ENCODE measurements around the gene OSBPL2. TPM values are rescaled to one million over a fixed set of nuclear protein-coding genes. Genes with fewer than 3 reads are reported as not detected.

Gene OSBPL2
- total RNA-seq, 1 donor from 2014 or later, result 51.3 TPM

DNA sequence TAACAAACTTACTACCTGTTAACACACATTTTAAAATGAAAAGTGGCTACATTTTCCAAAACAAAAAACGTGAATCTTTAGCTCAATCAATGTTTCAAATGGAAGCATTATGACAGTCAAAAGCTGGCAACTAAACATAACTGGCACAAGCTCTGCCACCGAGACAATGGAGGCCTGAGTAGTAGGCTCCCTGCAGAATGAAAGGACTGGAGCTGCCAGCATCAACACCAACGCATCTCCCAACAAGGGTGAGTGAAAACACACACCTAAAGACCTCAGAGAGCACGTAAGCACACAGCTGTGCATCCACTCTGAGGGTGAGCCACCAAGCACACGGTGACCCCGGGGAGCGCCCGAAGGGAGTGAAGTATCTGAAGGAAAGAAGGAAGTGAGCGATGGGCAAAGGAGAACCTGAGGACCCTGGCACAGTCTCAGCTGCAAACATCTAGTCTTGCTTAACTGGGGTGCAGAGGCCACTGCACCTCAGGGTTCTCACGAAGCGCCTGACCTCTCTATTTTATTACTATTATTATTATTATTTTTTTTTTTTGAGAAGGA, 62.9 kb downstream of the OSBPL2 start:
- Histone ChIP-seq H3K36me3 (peaks cover 0 to 17% of the 10 kb centered on the region in 2 donors), H3K27me3 (no peaks in the 10 kb centered on the region), H3K4me1 (peaks cover 29% of the 10 kb centered on the region), H3K27ac (peak overlapping the region; percentile 97), H3K9me3 (no peaks in the 10 kb centered on the region), H3K4me3 (no peak overlapping the region)
- TF ChIP-seq POLR2AphosphoS5 (IDR thresholded peaks at IDR 0.05; ENCODE audit: insufficient read depth in 1 of 2, low read depth in 1 of 2), result no peak
- no peak for TF ChIP-seq POLR2A (IDR thresholded peaks at IDR 0.05)
- TF ChIP-seq, protein P1, sequence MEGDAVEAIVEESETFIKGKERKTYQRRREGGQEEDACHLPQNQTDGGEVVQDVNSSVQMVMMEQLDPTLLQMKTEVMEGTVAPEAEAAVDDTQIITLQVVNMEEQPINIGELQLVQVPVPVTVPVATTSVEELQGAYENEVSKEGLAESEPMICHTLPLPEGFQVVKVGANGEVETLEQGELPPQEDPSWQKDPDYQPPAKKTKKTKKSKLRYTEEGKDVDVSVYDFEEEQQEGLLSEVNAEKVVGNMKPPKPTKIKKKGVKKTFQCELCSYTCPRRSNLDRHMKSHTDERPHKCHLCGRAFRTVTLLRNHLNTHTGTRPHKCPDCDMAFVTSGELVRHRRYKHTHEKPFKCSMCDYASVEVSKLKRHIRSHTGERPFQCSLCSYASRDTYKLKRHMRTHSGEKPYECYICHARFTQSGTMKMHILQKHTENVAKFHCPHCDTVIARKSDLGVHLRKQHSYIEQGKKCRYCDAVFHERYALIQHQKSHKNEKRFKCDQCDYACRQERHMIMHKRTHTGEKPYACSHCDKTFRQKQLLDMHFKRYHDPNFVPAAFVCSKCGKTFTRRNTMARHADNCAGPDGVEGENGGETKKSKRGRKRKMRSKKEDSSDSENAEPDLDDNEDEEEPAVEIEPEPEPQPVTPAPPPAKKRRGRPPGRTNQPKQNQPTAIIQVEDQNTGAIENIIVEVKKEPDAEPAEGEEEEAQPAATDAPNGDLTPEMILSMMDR (IDR thresholded peaks at IDR 0.05), result no peak
- DNase-seq (ENCODE audit: extremely low spot score in 2 of 2), result no peak
- intact Hi-C loops (cut with DNase I), result loop anchor here (5.0 to 10.0 kb wide), 2 partner anchors 86 to 494 kb away; partner anchors contain the start of genes MRGBP and RPS21

DNA sequence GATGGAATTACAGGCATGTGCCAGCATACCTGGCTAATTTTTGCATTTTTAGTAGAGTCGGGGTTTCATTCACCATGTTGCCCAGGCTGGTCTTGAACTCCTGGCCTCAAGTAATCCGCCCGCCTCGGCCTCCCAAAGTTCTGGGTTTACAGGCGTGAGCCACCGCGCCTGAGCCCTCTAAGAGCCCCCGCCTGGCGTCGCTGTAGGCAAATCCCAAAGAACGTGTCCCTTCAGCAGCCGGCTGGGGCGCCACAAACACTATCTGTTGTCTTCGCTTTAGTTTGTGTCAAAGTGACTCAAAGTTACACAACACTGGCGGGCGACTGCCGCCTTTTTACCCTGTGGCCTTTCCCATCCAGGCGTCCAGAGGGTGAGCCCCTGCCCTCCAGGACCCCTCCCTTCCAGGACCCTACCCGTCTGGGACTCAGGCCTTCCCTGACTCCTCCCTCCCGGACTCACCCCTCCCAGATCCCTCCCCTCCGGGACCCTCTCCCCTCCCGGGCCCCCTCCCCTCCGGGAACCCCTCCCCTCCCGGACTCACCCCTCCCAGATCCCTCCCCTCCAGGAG, 63.5 kb downstream of the OSBPL2 start:
- peak in 1 of 2 donors; percentile 97 for DNase-seq (ENCODE audit: extremely low spot score in 2 of 2)
- peak overlapping the region; percentile 97 for H3K27ac ChIP-seq
- no peaks in the 10 kb centered on the region for H3K9me3 ChIP-seq
- H3K27me3 ChIP-seq, result no peaks in the 10 kb centered on the region
- peak overlapping the region; percentile 85 to 98 for H3K4me3 ChIP-seq
- peaks cover 0 to 17% of the 10 kb centered on the region in 2 donors for H3K36me3 ChIP-seq
- intact Hi-C loops (cut with DNase I), result loop anchor here (5.0 to 10.0 kb wide), 2 partner anchors 85 to 493 kb away; partner anchors contain the start of genes MRGBP and RPS21
- TF ChIP-seq POLR2AphosphoS5 (IDR thresholded peaks at IDR 0.05; ENCODE audit: insufficient read depth in 1 of 2, low read depth in 1 of 2) (peak; percentile 15 to 72), POLR2A (IDR thresholded peaks at IDR 0.05) (peak in 1 of 2 donors; percentile 10)
- TF ChIP-seq, protein P1 (IDR thresholded peaks at IDR 0.05), result peak; percentile 66 to 84 (median 69)
- peaks cover 35% of the 10 kb centered on the region for H3K4me1 ChIP-seq

DNA sequence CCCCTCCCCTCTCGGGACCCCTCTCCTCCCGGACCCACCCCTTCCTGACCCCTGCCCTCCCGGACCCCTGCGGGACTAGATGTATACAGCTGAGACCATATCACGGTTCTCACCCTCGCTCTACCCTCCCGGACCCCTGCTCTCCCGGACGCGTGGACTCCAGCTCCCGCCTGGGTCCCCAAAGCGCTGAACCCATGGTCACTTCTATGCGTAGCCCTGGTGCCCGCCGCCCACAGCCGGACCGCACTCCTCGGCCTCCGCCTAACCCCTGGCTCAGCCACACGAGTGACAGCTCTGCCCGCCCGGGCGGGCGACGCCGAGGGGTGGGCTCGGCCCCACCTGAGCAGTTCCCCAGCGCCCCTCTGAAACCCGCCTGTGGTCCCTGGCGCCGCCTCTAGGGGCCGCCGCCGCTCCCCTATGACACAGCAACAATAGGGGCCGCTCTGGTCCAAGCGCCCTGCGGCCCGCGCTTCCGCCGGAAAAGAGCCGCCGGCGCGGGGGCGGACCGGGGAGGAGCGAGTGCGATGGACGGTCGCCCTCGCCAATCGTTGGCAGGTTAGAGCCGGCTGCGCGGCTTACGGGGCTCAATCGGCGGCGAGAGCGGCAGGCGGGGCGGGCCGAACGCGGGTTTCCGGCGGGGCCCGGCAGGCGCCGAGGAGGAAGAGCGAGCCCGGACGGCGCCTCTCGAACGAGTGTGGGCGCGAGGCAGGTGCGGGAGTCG, 64.2 kb downstream of the OSBPL2 start, which contains the start of gene ADRM1:
TSS of gene ADRM1 (plus strand) at position 657 of the 721 bp plus-strand sequence. CDS start 572 bp downstream, outside the sequence.
- Histone ChIP-seq H3K4me1 (peaks cover 39% of the 10 kb centered on the region), H3K27me3 (no peaks in the 10 kb centered on the region), H3K36me3 (peaks cover 0 to 21% of the 10 kb centered on the region in 2 donors), H3K27ac (peak within 1 kb of the TSS; percentile 97), H3K4me3 (peak within 1 kb of the TSS; percentile 85 to 98), H3K9me3 (no peaks in the 10 kb centered on the region)
- TF ChIP-seq POLR2AphosphoS5 (IDR thresholded peaks at IDR 0.05; ENCODE audit: insufficient read depth in 1 of 2, low read depth in 1 of 2) (peak; percentile 78 to 81), POLR2A (IDR thresholded peaks at IDR 0.05) (no peak)
- TF ChIP-seq, protein P1 (IDR thresholded peaks at IDR 0.05), result peak; percentile 93 to 96 (median 94)
- intact Hi-C loops (cut with DNase I), result loop anchor here (5.0 to 10.0 kb wide), 2 partner anchors 85 to 492 kb away; partner anchors contain the start of genes MRGBP and RPS21
- peak in 1 of 2 donors; percentile 95 for DNase-seq (ENCODE audit: extremely low spot score in 2 of 2)

DNA sequence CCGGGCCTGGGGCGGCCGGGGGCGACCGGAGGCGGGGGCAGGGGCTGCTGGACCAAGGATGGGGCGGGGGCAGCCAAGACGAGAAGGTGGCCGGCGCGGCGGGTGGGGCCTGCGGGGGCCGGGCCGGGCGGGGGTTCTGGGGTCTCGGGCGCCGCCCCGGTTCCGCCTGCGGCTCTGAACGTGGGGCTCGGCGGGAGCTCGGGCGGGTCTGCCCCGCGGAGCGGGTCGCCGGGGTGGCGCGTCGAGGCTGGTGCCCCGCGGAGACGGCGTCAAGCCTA, 64.7 kb downstream of the OSBPL2 start:
- TF ChIP-seq POLR2AphosphoS5 (IDR thresholded peaks at IDR 0.05; ENCODE audit: insufficient read depth in 1 of 2, low read depth in 1 of 2) (no peak), POLR2A (IDR thresholded peaks at IDR 0.05) (no peak)
- TF ChIP-seq, protein P1 (IDR thresholded peaks at IDR 0.05), result no peak
- Histone ChIP-seq H3K36me3 (peaks cover 0 to 26% of the 10 kb centered on the region in 2 donors), H3K4me1 (peaks cover 41% of the 10 kb centered on the region), H3K27ac (peak overlapping the region; percentile 97), H3K9me3 (no peaks in the 10 kb centered on the region), H3K27me3 (no peaks in the 10 kb centered on the region), H3K4me3 (peak overlapping the region; percentile 85 to 98)
- intact Hi-C loops (cut with DNase I), result loop anchor here (5.0 to 10.0 kb wide), 2 partner anchors 84 to 492 kb away; partner anchors contain the start of genes MRGBP and RPS21
- no peak for DNase-seq (ENCODE audit: extremely low spot score in 2 of 2)

All from vagina (tissue), 2 donors.